Measurements from ENCODE around the gene RPTOR.

Gene RPTOR

GRCh38 chr17:80839970-80840369 lies 295.3 kb downstream of the RPTOR start:
- DNase-seq = no peak

GRCh38 chr17:80842456-80843013 lies 297.9 kb downstream of the RPTOR start:
- DNase-seq = no peak

- no peak for DNase-seq
Observed at GRCh38 chr17:80843741-80844156, 299.1 kb downstream of the RPTOR start.

GRCh38 chr17:80844418-80844990 lies 299.9 kb downstream of the RPTOR start:
- DNase-seq = no peak

GRCh38 chr17:80845069-80845862 lies 300.6 kb downstream of the RPTOR start:
- DNase-seq = no peak

GRCh38 chr17:80845863-80846671 lies 301.4 kb downstream of the RPTOR start:
- no peak for DNase-seq

GRCh38 chr17:80846932-80847331 lies 302.3 kb downstream of the RPTOR start:
- DNase-seq = no peak

GRCh38 chr17:80847496-80848230 lies 303.0 kb downstream of the RPTOR start:
- DNase-seq = no peak

- DNase-seq = no peak
Observed at GRCh38 chr17:80848449-80849102, 303.9 kb downstream of the RPTOR start.

GRCh38 chr17:80849119-80849518 lies 304.5 kb downstream of the RPTOR start:
- no peak for DNase-seq

- no peak for DNase-seq
Observed at GRCh38 chr17:80850109-80850508, 305.5 kb downstream of the RPTOR start.

GRCh38 chr17:80850817-80851216 lies 306.2 kb downstream of the RPTOR start:
- no peak for DNase-seq

- DNase-seq = no peak
Observed at GRCh38 chr17:80851277-80851925, 306.8 kb downstream of the RPTOR start.

GRCh38 chr17:80852476-80853015 lies 307.9 kb downstream of the RPTOR start:
- DNase-seq = no peak

GRCh38 chr17:80853076-80853475 lies 308.4 kb downstream of the RPTOR start:
- DNase-seq = no peak

GRCh38 chr17:80854220-80854619 lies 309.6 kb downstream of the RPTOR start:
- no peak for DNase-seq

GRCh38 chr17:80855196-80855947 lies 310.7 kb downstream of the RPTOR start:
- DNase-seq = no peak

GRCh38 chr17:80855948-80856862 lies 311.6 kb downstream of the RPTOR start:
- peak; percentile 92 for DNase-seq

Data from NCI-H226 (cell line).